Esophagus muscularis mucosa (tissue), 4 donors: ENCODE data around the gene MAP2K5. TPM values are rescaled to one million over a fixed set of nuclear protein-coding genes. Genes with fewer than 3 reads are reported as not detected.
"Not testable (repeated sequence)": the region's sequence is repeated elsewhere in the genome, so short reads cannot be mapped to it uniquely, and the experiment has no call there.

Experiments
- DNase-seq: peaks from one replicate; pipeline ENCODE4 v3.0.0-alpha.2; 2017; ENCODE audit errors: extremely low spot score
- H3K27ac ChIP-seq, 4 donors: fragments of 200-600 bp; sonication (generic); replicated peaks in 1 of 4; 1 replicate in 3 of 4; 2 replicates in 1 of 4; pipeline ENCODE4 v1.5.1; 2016 to 2019; ENCODE audit warnings: mild to moderate bottlenecking in 1 of 4
- H3K27me3 ChIP-seq, 4 donors: fragments of 200-600 bp; sonication (generic); one replicate each; pipeline versions ENCODE4 v1.5.1 to v1.6.0; 2016 to 2019
- H3K36me3 ChIP-seq, 4 donors: fragments of 200-600 bp; sonication (generic); one replicate each; pipeline ENCODE4 v1.5.1; 2016 to 2019
- H3K4me1 ChIP-seq, 4 donors: fragments of 200-600 bp; sonication (generic); one replicate each; pipeline ENCODE4 v1.5.1; 2016 to 2019
- H3K4me3 ChIP-seq, 4 donors: fragments of 200-600 bp; sonication (generic); 1 replicate in 2 of 4; 2 replicates in 2 of 4; pipeline ENCODE4 v1.5.1; 2016 to 2019; ENCODE audit warnings: mild to moderate bottlenecking in 4 of 4, moderate library complexity in 1 of 4
- H3K9me3 ChIP-seq, 4 donors: fragments of 200-600 bp; sonication (generic); 1 replicate in 3 of 4; 2 replicates in 1 of 4; pipeline ENCODE4 v1.5.1; 2016 to 2019
- CTCF ChIP-seq, 3 experiments: fragments of 200-600 bp in 2 of 3; fragments of 450-650 bp in 1 of 3; sonication (generic) in 2 of 3; IDR thresholded peaks; one replicate each; pipeline ENCODE4 v1.5.1; 2017 to 2019; ENCODE audit warnings: antibody characterized with exemption in 3 of 3, mild to moderate bottlenecking in 2 of 3, moderate library complexity in 1 of 3
- EP300 ChIP-seq: sonication (generic); formaldehyde crosslinking; IDR thresholded peaks from one replicate; pipeline ENCODE4 v1.6.1; 2017; ENCODE audit warnings: antibody characterized with exemption
- POLR2A ChIP-seq: fragments of 450-650 bp; IDR thresholded peaks from one replicate; pipeline ENCODE4 v1.6.1; 2017; ENCODE audit warnings: antibody characterized with exemption, moderate library complexity, mild to moderate bottlenecking, low read depth
- POLR2AphosphoS5 ChIP-seq, 2 donors: sonication (generic); formaldehyde crosslinking; IDR thresholded peaks; one replicate each; pipeline ENCODE4 v1.6.1; 2017; ENCODE audit warnings: antibody characterized with exemption in 2 of 2
- WGBS: methylation state at CpG from one replicate; pipeline ENCODE4 v1.1.5; 2018; 5-methylcytosine and 5-hydroxymethylcytosine counted together
- intact Hi-C: fragments of 100-400 bp; cut with DNase I; formaldehyde crosslinking; loops from one replicate; pipeline ENCODE4 v1.15.1; 2023
- total RNA-seq, 4 donors: library from RNA; depleted of rRNA; stranded (reverse); fragments of >200 nt; gene quantifications; one replicate each; pipeline versions ENCODE4 v1.1.0 to v1.2.1, GENCODE V29; 2016

The MAP2K5 gene
- total RNA-seq, 4 donors from 2014 or later = 7.8 to 11.9 (median 10.6) TPM

- TF ChIP-seq CTCF (IDR thresholded peaks at IDR 0.05) (no peak), POLR2AphosphoS5 (IDR thresholded peaks at IDR 0.05) (no peak), POLR2A (no peak), EP300 (no peak)
- Histone ChIP-seq H3K4me1 (no peaks in the 10 kb centered on the region), H3K27ac (no peak overlapping the region), H3K27me3 (no peaks in the 10 kb centered on the region), H3K4me3 (no peak overlapping the region), H3K36me3 (peaks cover 0 to 40% (median 8%) of the 10 kb centered on the region in 4 donors), H3K9me3 (no peaks in the 10 kb centered on the region)
- 91% methylated on average over 2 of the region's 2 CpGs for WGBS
- intact Hi-C loops = no loop called here
- no peak for DNase-seq
Measured at GRCh38 chr15:67660874-67661606, 118.5 kb downstream of the MAP2K5 start.

- Histone ChIP-seq H3K4me1 (no peaks in the 10 kb centered on the region), H3K27me3 (no peaks in the 10 kb centered on the region), H3K36me3 (peaks cover 0 to 5% (median 2%) of the 10 kb centered on the region in 4 donors), H3K9me3 (peaks cover 0 to 3% (median 0%) of the 10 kb centered on the region in 4 donors), H3K27ac (no peak overlapping the region), H3K4me3 (no peak overlapping the region)
- no peak for TF ChIP-seq POLR2A
- TF ChIP-seq POLR2AphosphoS5 (IDR thresholded peaks at IDR 0.05) = no peak
- no peak for TF ChIP-seq EP300
- TF ChIP-seq CTCF (IDR thresholded peaks at IDR 0.05) = no peak
- WGBS = 70% methylated on average over 2 of the region's 2 CpGs
- intact Hi-C loops = no loop called here
- no peak for DNase-seq
Measured at GRCh38 chr15:67670647-67671305, 128.3 kb downstream of the MAP2K5 start.

GRCh38 chr15:67672834-67673233 is 130.3 kb downstream of the MAP2K5 start:
- DNase-seq, H3K9me3 ChIP-seq, H3K36me3 ChIP-seq, H3K27me3 ChIP-seq, H3K27ac ChIP-seq, intact Hi-C loops, H3K4me1 ChIP-seq, H3K4me3 ChIP-seq: not testable (repeated sequence)
- WGBS = 98% methylated on average over 2 of the region's 2 CpGs

GRCh38 chr15:67674983-67675382 is 132.5 kb downstream of the MAP2K5 start:
- no peaks in the 10 kb centered on the region for H3K36me3 ChIP-seq
- H3K27me3 ChIP-seq = no peaks in the 10 kb centered on the region
- no peak overlapping the region for H3K4me3 ChIP-seq
- WGBS = 86% methylated on average over 3 of the region's 3 CpGs
- H3K9me3 ChIP-seq = peaks cover 0 to 3% (median 0%) of the 10 kb centered on the region in 4 donors
- H3K4me1 ChIP-seq = no peaks in the 10 kb centered on the region
- no peak for TF ChIP-seq CTCF (IDR thresholded peaks at IDR 0.05)
- DNase-seq = no peak
- no peak overlapping the region for H3K27ac ChIP-seq
- intact Hi-C loops = no loop called here

GRCh38 chr15:67678089-67678488 is 135.6 kb downstream of the MAP2K5 start:
- no peak for TF ChIP-seq POLR2A
- TF ChIP-seq EP300 = no peak
- TF ChIP-seq POLR2AphosphoS5 (IDR thresholded peaks at IDR 0.05) = no peak
- TF ChIP-seq CTCF (IDR thresholded peaks at IDR 0.05) = no peak
- Histone ChIP-seq H3K4me1 (no peaks in the 10 kb centered on the region), H3K36me3 (no peaks in the 10 kb centered on the region), H3K27ac (no peak overlapping the region), H3K27me3 (no peaks in the 10 kb centered on the region), H3K4me3 (no peak overlapping the region), H3K9me3 (no peaks in the 10 kb centered on the region)
- intact Hi-C loops = no loop called here
- DNase-seq = no peak
- WGBS = 97% methylated on average over 2 of the region's 2 CpGs
